ENCODE data around the gene CBFA2T3. TPM values are rescaled to one million over a fixed set of nuclear protein-coding genes. Genes with fewer than 3 reads are reported as not detected.

The CBFA2T3 gene
- total and polyA plus RNA-seq, 2 of the 8 experiments (the other 6 are each of a cell fraction or from before 2014, with no cell fraction given) = 0.51 to 1.3 TPM

- TF ChIP-seq CHD7 (IDR thresholded peaks at IDR 0.05; ENCODE audit: insufficient replicate concordance, low read length) (no peak), CTBP2 (IDR thresholded peaks at IDR 0.05; ENCODE audit: borderline replicate concordance, insufficient read depth, insufficient read length, low read length) (no peak)
Observed at GRCh38 chr16:88925540-88925887, 51.5 kb downstream of the CBFA2T3 start (continued).
